HepG2 (cell line): Measurements from ENCODE around the gene PRIMPOL.

ENCODE experiments used
- CREB1 ChIP-seq, 2 experiments: fragments of 450-650 bp in 1 of 2; IDR thresholded peaks; 2 replicates each; pipeline ENCODE4 v1.6.1; 2016 to 2017; ENCODE audit warnings: control low read depth in 1 of 2, mild to moderate bottlenecking in 1 of 2, missing compliant biosample characterization in 1 of 2, missing genetic modification characterization in 1 of 2
- CTCF ChIP-seq: sonication (generic); formaldehyde crosslinking; IDR thresholded peaks from 2 replicates; pipeline ENCODE4 v1.5.0; 2020; ENCODE audit warnings: mild to moderate bottlenecking, missing genetic modification reagents, moderate library complexity
- FOXP4 ChIP-seq: sonication (generic); formaldehyde crosslinking; IDR thresholded peaks from 2 replicates; pipeline ENCODE4 v1.4.0; 2020; ENCODE audit warnings: missing genetic modification reagents
- MLX ChIP-seq: IDR thresholded peaks from 2 replicates; pipeline ENCODE4 v1.6.1; 2016
- RFX1 ChIP-seq: fragments of 450-650 bp; IDR thresholded peaks from 2 replicates; pipeline ENCODE4 v1.6.1; 2017
- ZNF12 ChIP-seq: sonication (generic); formaldehyde crosslinking; IDR thresholded peaks from 2 replicates; pipeline ENCODE4 v1.5.0; 2020; ENCODE audit warnings: missing genetic modification reagents
- ZNF501 ChIP-seq: sonication (generic); formaldehyde crosslinking; IDR thresholded peaks from 2 replicates; pipeline ENCODE4 v1.5.1; 2020; ENCODE audit warnings: mild to moderate bottlenecking, moderate library complexity, missing genetic modification reagents
- ZNF607 ChIP-seq: sonication (generic); formaldehyde crosslinking; IDR thresholded peaks from 2 replicates; pipeline ENCODE4 v1.5.1; 2020; ENCODE audit warnings: missing genetic modification reagents, mild to moderate bottlenecking, borderline replicate concordance
- ZSCAN29 ChIP-seq: sonication (generic); formaldehyde crosslinking; conservative IDR thresholded peaks from 2 replicates; pipeline ENCODE4 v1.4.0; 2020; ENCODE audit warnings: mild to moderate bottlenecking, missing genetic modification reagents

GRCh38 chr4:184617600-184618196 lies 31.8 kb upstream of the PRIMPOL start:
- TF ChIP-seq CREB1 (IDR thresholded peaks at IDR 0.05) (no peak), CREB1 (CRISPR knock-in tag; IDR thresholded peaks at IDR 0.05) (no peak), ZNF501 (CRISPR knock-in tag) (no peak), CTCF (CRISPR knock-in tag) (no peak), ZNF12 (CRISPR knock-in tag) (no peak), RFX1 (no peak), ZNF607 (CRISPR knock-in tag) (no peak), MLX (no peak), FOXP4 (no peak), ZSCAN29 (CRISPR knock-in tag) (no peak)
